ENCODE results near the gene FLT1. TPM values are rescaled to one million over a fixed set of nuclear protein-coding genes. Genes with fewer than 3 reads are reported as not detected.

Gene FLT1
- total RNA-seq, 1 experiment from 2014 or later, result not detected

DNA sequence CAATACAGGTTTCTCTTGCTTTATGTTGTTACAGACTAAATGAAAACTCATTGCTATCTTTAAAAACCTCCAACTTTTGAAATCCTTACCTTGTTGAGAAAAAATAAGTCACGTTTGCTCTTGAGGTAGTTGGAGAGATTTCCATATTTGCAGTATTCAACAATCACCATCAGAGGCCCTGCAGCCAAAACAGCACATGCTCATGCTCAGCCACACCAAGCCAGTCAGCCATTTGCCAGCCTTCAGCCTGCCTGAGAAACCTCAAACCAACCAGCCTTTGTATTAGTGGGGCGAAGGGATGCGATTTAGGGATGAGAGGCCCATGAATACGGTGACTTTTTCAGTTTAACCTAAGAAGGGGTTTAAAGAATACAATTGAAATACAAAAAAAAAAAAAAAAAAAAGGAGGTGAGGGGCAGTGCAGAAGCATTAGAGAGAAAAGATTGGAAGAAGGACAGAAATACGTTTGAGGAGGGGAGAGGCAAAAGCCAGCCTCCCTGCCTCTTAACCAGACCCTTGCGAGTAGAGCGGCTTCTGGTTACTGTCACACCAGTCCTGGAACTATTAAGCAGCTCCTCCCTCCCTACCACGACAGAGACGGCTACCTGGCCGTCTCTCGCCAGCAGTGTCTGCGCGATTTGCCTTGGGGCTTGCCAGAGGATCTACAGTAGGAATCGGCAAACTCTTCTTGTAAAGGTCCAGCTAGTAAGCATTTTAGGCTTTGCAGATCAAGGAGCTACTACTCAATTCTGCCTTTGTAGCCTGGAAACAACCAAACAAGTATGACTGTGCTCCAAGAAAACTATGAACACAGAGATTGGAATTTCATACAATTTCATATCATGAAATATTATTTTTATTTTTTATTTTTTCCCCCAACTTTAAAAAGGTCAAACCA lies 167.3 kb downstream of the FLT1 start:
- H3K27ac Mint-ChIP-seq (ENCODE audit: unreplicated experiment), result no peak overlapping the region
- intact Hi-C loops (cut with micrococcal nuclease; ENCODE audit: unreplicated experiment), result no loop called here
- H3K9me3 Mint-ChIP-seq (ENCODE audit: low read depth, unreplicated experiment), result no peaks in the 10 kb centered on the region
- no peaks in the 10 kb centered on the region for H3K4me1 Mint-ChIP-seq (ENCODE audit: low read depth, unreplicated experiment)
- no peaks in the 10 kb centered on the region for H3K36me3 Mint-ChIP-seq (ENCODE audit: insufficient read depth, unreplicated experiment)
- TF ChIP-seq, protein P1, sequence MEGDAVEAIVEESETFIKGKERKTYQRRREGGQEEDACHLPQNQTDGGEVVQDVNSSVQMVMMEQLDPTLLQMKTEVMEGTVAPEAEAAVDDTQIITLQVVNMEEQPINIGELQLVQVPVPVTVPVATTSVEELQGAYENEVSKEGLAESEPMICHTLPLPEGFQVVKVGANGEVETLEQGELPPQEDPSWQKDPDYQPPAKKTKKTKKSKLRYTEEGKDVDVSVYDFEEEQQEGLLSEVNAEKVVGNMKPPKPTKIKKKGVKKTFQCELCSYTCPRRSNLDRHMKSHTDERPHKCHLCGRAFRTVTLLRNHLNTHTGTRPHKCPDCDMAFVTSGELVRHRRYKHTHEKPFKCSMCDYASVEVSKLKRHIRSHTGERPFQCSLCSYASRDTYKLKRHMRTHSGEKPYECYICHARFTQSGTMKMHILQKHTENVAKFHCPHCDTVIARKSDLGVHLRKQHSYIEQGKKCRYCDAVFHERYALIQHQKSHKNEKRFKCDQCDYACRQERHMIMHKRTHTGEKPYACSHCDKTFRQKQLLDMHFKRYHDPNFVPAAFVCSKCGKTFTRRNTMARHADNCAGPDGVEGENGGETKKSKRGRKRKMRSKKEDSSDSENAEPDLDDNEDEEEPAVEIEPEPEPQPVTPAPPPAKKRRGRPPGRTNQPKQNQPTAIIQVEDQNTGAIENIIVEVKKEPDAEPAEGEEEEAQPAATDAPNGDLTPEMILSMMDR (IDR thresholded peaks at IDR 0.05; ENCODE audit: unreplicated experiment), result no peak
- no peak overlapping the region for H3K4me3 Mint-ChIP-seq (ENCODE audit: low read depth, unreplicated experiment)
- CTCF ChIA-PET, result no interaction called here
- no peaks in the 10 kb centered on the region for H3K27me3 Mint-ChIP-seq (ENCODE audit: unreplicated experiment)
- DNase-seq, result no peak
- no TSS peak for BruUV-seq (replicated peaks)

DNA sequence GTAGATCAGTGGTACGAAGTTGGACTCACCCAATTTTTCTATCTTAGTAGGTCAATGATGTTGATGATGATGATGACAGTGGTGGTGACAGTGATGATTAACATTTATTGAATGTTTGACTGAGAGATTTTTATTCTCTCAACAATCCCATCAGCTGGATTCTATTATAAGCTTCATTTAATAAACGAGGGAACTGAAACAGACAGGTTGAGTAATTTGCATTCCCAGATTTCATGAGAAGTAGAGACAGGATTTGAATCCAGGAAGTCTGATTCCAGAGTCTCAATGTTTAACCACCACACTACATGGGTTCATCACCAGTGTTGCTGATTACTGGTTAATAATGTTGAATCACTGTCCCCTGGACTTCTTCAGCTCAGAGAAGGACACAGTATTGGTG lies 168.9 kb downstream of the FLT1 start:
- no peak overlapping the region for H3K27ac Mint-ChIP-seq (ENCODE audit: unreplicated experiment)
- no peaks in the 10 kb centered on the region for H3K9me3 Mint-ChIP-seq (ENCODE audit: low read depth, unreplicated experiment)
- DNase-seq, result no peak
- no peaks in the 10 kb centered on the region for H3K27me3 Mint-ChIP-seq (ENCODE audit: unreplicated experiment)
- CTCF ChIA-PET, result interaction anchor here (0.6 kb wide), 1 partner anchor 171 kb away, joined by 4 read pairs; no protein-coding TSS in a partner anchor
- intact Hi-C loops (cut with micrococcal nuclease; ENCODE audit: unreplicated experiment), result no loop called here
- no peak overlapping the region for H3K4me3 Mint-ChIP-seq (ENCODE audit: low read depth, unreplicated experiment)
- TF ChIP-seq, protein P1 (IDR thresholded peaks at IDR 0.05; ENCODE audit: unreplicated experiment), result no peak
- no peaks in the 10 kb centered on the region for H3K4me1 Mint-ChIP-seq (ENCODE audit: low read depth, unreplicated experiment)
- H3K36me3 Mint-ChIP-seq (ENCODE audit: insufficient read depth, unreplicated experiment), result no peaks in the 10 kb centered on the region
- BruUV-seq (replicated peaks), result no TSS peak

- no peak for DNase-seq
- CTCF ChIA-PET, result no interaction called here
- no TSS peak for BruUV-seq (replicated peaks)
- Mint-ChIP-seq H3K27ac (ENCODE audit: unreplicated experiment) (no peak overlapping the region), H3K4me1 (ENCODE audit: low read depth, unreplicated experiment) (no peaks in the 10 kb centered on the region), H3K9me3 (ENCODE audit: low read depth, unreplicated experiment) (no peaks in the 10 kb centered on the region), H3K36me3 (ENCODE audit: insufficient read depth, unreplicated experiment) (no peaks in the 10 kb centered on the region), H3K27me3 (ENCODE audit: unreplicated experiment) (no peaks in the 10 kb centered on the region), H3K4me3 (ENCODE audit: low read depth, unreplicated experiment) (no peak overlapping the region)
- intact Hi-C loops (cut with micrococcal nuclease; ENCODE audit: unreplicated experiment), result no loop called here
- TF ChIP-seq, protein P1 (IDR thresholded peaks at IDR 0.05; ENCODE audit: unreplicated experiment), result no peak
Measured at GRCh38 chr13:28325022-28325421, 169.9 kb downstream of the FLT1 start.

DNA sequence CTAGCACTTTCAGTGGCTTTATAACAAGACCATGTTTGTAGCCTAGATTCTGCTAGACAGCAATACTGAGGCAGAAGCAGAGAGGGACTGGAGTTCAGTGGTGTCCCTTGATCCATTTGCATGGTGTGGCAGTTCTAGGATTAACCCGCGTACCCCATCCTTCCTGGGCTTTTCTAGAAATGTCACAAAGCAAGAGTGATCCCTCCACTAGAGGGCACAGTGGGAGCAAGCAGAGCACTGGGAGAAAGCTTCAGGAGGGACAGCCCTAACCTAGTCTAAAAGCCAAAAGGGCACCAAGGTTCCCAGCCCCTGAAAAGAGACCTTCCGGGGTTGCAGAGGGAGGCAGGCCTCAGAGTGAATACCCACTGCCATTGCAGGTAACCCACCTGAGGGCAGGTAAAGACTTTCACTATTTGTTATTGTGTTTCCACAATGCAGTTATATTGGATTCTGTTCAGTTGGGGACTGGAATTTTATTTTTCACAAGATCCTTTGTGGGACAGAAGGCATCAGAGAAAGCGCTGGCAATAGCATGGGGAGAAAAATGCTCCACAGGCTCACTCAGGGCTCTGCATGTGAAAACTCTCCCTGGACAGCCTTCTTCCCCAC lies 170.6 kb downstream of the FLT1 start:
- no peaks in the 10 kb centered on the region for H3K4me1 Mint-ChIP-seq (ENCODE audit: low read depth, unreplicated experiment)
- CTCF ChIA-PET, result interaction anchor here (0.8 to 1.0 kb wide), 2 partner anchors 335 to 472 kb away, joined by 3 to 4 read pairs; partner anchors contain the start of gene POMP
- no peaks in the 10 kb centered on the region for H3K9me3 Mint-ChIP-seq (ENCODE audit: low read depth, unreplicated experiment)
- BruUV-seq (replicated peaks), result no TSS peak
- H3K27me3 Mint-ChIP-seq (ENCODE audit: unreplicated experiment), result no peaks in the 10 kb centered on the region
- no peak overlapping the region for H3K27ac Mint-ChIP-seq (ENCODE audit: unreplicated experiment)
- peak; percentile 64 for DNase-seq
- intact Hi-C loops (cut with micrococcal nuclease; ENCODE audit: unreplicated experiment), result loop anchor here (1.0 kb wide), 1 partner anchor 312 kb away; no protein-coding TSS in a partner anchor
- TF ChIP-seq, protein P1 (IDR thresholded peaks at IDR 0.05; ENCODE audit: unreplicated experiment), result peak; percentile 44
- no peak overlapping the region for H3K4me3 Mint-ChIP-seq (ENCODE audit: low read depth, unreplicated experiment)
- H3K36me3 Mint-ChIP-seq (ENCODE audit: insufficient read depth, unreplicated experiment), result no peaks in the 10 kb centered on the region

Data from Calu3 (cell line).